ENCODE measurements around the gene FCER1G.

FCER1G gene

DNA sequence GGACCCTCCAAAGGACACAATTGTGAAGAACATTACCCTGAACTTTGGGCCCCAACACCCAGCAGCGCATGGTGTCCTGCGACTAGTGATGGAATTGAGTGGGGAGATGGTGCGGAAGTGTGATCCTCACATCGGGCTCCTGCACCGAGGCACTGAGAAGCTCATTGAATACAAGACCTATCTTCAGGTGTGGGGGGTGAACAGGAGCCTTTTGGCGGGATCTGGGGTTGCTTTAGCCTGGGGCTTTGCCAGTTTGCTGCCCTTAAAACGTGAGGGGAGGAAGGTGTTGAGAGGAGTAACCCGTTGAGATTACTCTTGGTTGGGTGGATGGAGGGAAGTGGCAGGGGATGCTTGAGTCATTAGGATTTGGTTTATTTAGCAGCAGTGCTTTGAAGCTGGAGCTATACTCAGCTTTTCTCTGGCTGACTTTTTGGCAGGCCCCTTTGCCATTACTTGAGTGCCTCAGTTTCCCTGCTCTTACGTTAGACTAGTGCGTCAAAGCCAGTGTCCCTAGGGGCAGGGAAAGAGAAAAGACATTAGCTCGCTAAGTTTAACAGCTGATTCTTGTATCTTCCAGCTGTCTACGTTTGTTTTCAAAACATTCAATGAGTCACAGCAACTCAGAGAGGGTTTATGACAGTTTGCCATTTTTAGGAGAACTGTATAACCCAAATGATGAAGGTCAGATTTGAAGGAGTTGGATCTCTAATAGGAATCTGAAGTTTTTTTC is 8.5 kb upstream of the FCER1G start:
- TF ChIP-seq, protein P1, sequence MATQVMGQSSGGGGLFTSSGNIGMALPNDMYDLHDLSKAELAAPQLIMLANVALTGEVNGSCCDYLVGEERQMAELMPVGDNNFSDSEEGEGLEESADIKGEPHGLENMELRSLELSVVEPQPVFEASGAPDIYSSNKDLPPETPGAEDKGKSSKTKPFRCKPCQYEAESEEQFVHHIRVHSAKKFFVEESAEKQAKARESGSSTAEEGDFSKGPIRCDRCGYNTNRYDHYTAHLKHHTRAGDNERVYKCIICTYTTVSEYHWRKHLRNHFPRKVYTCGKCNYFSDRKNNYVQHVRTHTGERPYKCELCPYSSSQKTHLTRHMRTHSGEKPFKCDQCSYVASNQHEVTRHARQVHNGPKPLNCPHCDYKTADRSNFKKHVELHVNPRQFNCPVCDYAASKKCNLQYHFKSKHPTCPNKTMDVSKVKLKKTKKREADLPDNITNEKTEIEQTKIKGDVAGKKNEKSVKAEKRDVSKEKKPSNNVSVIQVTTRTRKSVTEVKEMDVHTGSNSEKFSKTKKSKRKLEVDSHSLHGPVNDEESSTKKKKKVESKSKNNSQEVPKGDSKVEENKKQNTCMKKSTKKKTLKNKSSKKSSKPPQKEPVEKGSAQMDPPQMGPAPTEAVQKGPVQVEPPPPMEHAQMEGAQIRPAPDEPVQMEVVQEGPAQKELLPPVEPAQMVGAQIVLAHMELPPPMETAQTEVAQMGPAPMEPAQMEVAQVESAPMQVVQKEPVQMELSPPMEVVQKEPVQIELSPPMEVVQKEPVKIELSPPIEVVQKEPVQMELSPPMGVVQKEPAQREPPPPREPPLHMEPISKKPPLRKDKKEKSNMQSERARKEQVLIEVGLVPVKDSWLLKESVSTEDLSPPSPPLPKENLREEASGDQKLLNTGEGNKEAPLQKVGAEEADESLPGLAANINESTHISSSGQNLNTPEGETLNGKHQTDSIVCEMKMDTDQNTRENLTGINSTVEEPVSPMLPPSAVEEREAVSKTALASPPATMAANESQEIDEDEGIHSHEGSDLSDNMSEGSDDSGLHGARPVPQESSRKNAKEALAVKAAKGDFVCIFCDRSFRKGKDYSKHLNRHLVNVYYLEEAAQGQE (IDR thresholded peaks at IDR 0.05; ENCODE audit: insufficient read depth in 1 of 2, low read depth in 2 of 2, low read length in 2 of 2) = no peak
- no peak for TF ChIP-seq POLR2AphosphoS5 (IDR thresholded peaks at IDR 0.05; ENCODE audit: low read depth, low read length)
- TF ChIP-seq TAF1 (IDR thresholded peaks at IDR 0.05; ENCODE audit: borderline replicate concordance, insufficient read depth, low read length) = no peak
- no peak for TF ChIP-seq FOXP2 (optimal IDR thresholded peaks at IDR 0.05; ENCODE audit: borderline replicate concordance, extremely low read depth, extremely low read length, insufficient read depth)
- no peak for TF ChIP-seq SIN3A (IDR thresholded peaks at IDR 0.05; ENCODE audit: borderline replicate concordance, insufficient read depth, low read length)

DNA sequence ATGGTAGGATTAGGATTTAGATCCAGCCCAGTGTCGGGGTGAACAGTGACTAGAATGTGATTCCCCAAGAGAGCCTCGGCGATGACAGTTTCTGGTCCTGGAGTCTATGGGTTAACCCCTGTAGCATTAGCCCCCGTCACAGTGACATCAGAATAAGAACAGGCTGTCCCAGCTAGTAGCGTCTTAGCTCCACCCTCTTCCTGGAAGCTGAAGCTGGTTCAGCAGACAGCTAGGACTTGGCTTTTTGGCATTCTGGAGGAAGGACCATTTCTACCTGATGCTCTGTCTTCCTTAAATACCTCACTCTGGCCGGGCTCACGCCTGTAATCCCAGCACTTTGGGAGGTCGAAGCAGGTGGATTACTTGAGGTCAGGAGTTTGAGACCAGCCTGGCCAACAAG is 7.9 kb upstream of the FCER1G start:
- TF ChIP-seq POLR2AphosphoS5 (IDR thresholded peaks at IDR 0.05; ENCODE audit: low read depth, low read length) (no peak), SIN3A (IDR thresholded peaks at IDR 0.05; ENCODE audit: borderline replicate concordance, insufficient read depth, low read length) (no peak), FOXP2 (optimal IDR thresholded peaks at IDR 0.05; ENCODE audit: borderline replicate concordance, extremely low read depth, extremely low read length, insufficient read depth) (no peak), TAF1 (IDR thresholded peaks at IDR 0.05; ENCODE audit: borderline replicate concordance, insufficient read depth, low read length) (no peak)
- TF ChIP-seq, protein P1 (IDR thresholded peaks at IDR 0.05; ENCODE audit: insufficient read depth in 1 of 2, low read depth in 2 of 2, low read length in 2 of 2) = no peak

DNA sequence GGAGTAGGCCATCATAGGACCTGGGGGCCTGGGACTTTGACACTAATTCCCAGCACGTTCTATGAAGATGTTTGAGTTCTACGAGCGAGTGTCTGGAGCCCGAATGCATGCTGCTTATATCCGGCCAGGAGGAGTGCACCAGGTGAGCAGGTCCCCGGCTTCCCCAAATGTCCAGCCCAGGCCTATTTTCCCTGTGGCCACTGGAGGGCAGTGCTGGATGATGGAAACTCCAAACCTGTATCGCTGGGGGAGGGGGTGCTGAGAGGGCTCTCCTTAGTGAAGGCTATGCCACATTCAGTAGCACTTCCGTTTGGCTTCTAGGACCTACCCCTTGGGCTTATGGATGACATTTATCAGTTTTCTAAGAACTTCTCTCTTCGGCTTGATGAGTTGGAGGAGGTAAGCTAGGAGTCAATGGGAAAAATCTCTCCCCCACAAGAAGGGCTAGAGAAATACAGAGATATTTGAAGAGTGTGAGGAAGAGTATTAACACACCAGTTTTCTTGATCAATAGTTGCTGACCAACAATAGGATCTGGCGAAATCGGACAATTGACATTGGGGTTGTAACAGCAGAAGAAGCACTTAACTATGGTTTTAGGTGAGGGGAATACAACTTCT is 5.2 kb upstream of the FCER1G start:
- TF ChIP-seq FOXP2 (optimal IDR thresholded peaks at IDR 0.05; ENCODE audit: borderline replicate concordance, extremely low read depth, extremely low read length, insufficient read depth) = no peak
- no peak for TF ChIP-seq SIN3A (IDR thresholded peaks at IDR 0.05; ENCODE audit: borderline replicate concordance, insufficient read depth, low read length)
- TF ChIP-seq TAF1 (IDR thresholded peaks at IDR 0.05; ENCODE audit: borderline replicate concordance, insufficient read depth, low read length) = no peak
- no peak for TF ChIP-seq POLR2AphosphoS5 (IDR thresholded peaks at IDR 0.05; ENCODE audit: low read depth, low read length)
- TF ChIP-seq, protein P1 (IDR thresholded peaks at IDR 0.05; ENCODE audit: insufficient read depth in 1 of 2, low read depth in 2 of 2, low read length in 2 of 2) = no peak

DNA sequence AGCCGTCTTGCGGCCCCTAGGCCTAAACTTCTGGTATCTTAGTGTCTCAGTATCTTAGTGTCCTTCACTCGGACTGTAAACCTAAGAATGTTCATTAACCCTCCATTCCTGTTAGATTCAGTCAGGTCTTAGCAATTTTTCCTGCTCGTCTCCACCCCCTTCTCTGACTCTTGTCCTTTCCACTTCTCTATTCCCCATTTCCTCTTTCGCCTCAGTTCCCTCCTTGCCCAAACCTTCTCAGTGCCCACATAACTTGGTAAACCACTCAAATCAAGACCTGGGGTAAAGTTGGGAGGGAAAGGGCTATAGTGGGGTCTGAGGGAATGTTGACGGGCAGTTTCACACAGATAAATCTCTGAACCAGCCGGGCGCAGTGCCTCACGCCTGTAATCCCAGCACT is 726 bp upstream of the FCER1G start:
- TF ChIP-seq, protein P1 (IDR thresholded peaks at IDR 0.05; ENCODE audit: insufficient read depth in 1 of 2, low read depth in 2 of 2, low read length in 2 of 2) = no peak
- TF ChIP-seq TAF1 (IDR thresholded peaks at IDR 0.05; ENCODE audit: borderline replicate concordance, insufficient read depth, low read length) (no peak), SIN3A (IDR thresholded peaks at IDR 0.05; ENCODE audit: borderline replicate concordance, insufficient read depth, low read length) (no peak), POLR2AphosphoS5 (IDR thresholded peaks at IDR 0.05; ENCODE audit: low read depth, low read length) (no peak), FOXP2 (optimal IDR thresholded peaks at IDR 0.05; ENCODE audit: borderline replicate concordance, extremely low read depth, extremely low read length, insufficient read depth) (no peak)

Data from PFSK-1 (cell line).